ENCODE measurements around the gene EML6. TPM values are rescaled to one million over a fixed set of nuclear protein-coding genes. Genes with fewer than 3 reads are reported as not detected.
A peak's percentile ranks its signal among the peaks of the same experiment; 100 is the strongest.

The EML6 gene
- total and polyA plus RNA-seq, 2 experiments from 2014 or later: 2.7 to 6.2 TPM

GRCh38 chr2:54979321-54980044 is 256.0 kb downstream of the EML6 start (continued):
- TF ChIP-seq ZNF462 (CRISPR knock-in tag; IDR thresholded peaks at IDR 0.05) (no peak), EZH2phosphoT487 (IDR thresholded peaks at IDR 0.05; ENCODE audit: unreplicated experiment) (no peak), CREB1 (CRISPR knock-in tag; IDR thresholded peaks at IDR 0.05; ENCODE audit: low read depth) (no peak)

GRCh38 chr2:54981385-54981784 is 257.9 kb downstream of the EML6 start:
- no peak overlapping the region for H3K4me3 ChIP-seq
- Mint-ChIP-seq H3K36me3 (ENCODE audit: low read depth) (peaks cover 29% of the 10 kb centered on the region), H3K27me3 (ENCODE audit: insufficient read depth, low read depth, poor library complexity) (no peaks in the 10 kb centered on the region), H3K4me3 (no peak overlapping the region), H3K27ac (peak overlapping the region; percentile 50; the same call in 1 of the 2 replicates), H3K4me1 (peaks cover 19% of the 10 kb centered on the region), H3K9me3 (no peaks in the 10 kb centered on the region)
- H3K4me1 ChIP-seq (ENCODE audit: insufficient read depth): peaks cover 6% of the 10 kb centered on the region; the same call in 1 of the 2 replicates
- DNase-seq (ENCODE audit: low spot score) (no peak), ATAC-seq (no peak)
- H3K79me2 ChIP-seq (replicated peaks; ENCODE audit: insufficient read depth): peaks cover 97% of the 10 kb centered on the region
- peak overlapping the region; percentile 76 for H3K27ac ChIP-seq (ENCODE audit: low read depth)
- TF ChIP-seq CTCF (conservative IDR thresholded peaks at IDR 0.05; ENCODE audit: low read depth in 2 of 2): no peak
- no peak for TF ChIP-seq CREB1 (CRISPR knock-in tag; IDR thresholded peaks at IDR 0.05; ENCODE audit: low read depth)
- no peak for TF ChIP-seq ZNF331 (CRISPR knock-in tag; IDR thresholded peaks at IDR 0.05; ENCODE audit: low read depth)
- no peak for TF ChIP-seq NANOG (IDR thresholded peaks at IDR 0.05; ENCODE audit: borderline replicate concordance)
- TF ChIP-seq ETS1 (IDR thresholded peaks at IDR 0.05): no peak
- no peaks in the 10 kb centered on the region for H3K9me2 ChIP-seq (ENCODE audit: insufficient read depth)
- no peaks in the 10 kb centered on the region for H3K27me3 ChIP-seq (ENCODE audit: insufficient read depth)
- H3K4me2 ChIP-seq: no peak overlapping the region
- H2AFZ ChIP-seq: no peak overlapping the region
- no peaks in the 10 kb centered on the region for H3F3A ChIP-seq (replicated peaks; ENCODE audit: low read depth)
- H3K36me3 ChIP-seq (ENCODE audit: insufficient read depth): peaks cover 16% of the 10 kb centered on the region; the same call in 1 of the 2 replicates
- peaks cover 21% of the 10 kb centered on the region for H4K20me1 ChIP-seq (replicated peaks; ENCODE audit: insufficient read depth)

All from GM23338 (cell line).